Measurements from ENCODE around the gene RNF212.
"Not testable (repeated sequence)": the region's sequence is repeated elsewhere in the genome, so short reads cannot be mapped to it uniquely, and the experiment has no call there.

DNA sequence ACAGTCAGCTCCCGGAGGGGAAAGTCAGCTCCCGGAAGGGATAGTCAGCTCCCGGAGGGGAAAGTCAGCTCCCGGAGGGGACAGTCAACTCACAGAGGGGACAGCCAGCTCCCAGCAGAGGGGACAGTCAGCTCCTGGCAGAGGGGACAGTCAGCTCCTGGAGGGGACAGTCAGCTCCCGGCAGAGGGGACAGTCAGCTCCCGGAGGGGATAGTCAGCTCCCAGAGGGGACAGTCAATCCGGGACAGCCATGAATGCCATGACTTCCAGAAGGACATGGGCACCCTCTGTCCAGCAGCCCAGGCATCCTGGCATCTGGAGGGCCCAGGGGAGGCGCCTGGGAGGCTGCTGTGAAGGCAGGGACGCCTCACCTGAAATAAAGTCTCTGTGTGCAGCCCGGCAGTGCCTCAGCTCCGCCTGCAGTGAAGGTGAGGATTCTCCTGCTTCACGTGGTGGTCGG is 58.1 kb downstream of the RNF212 start:
- TF ChIP-seq EZH2phosphoT487 (IDR thresholded peaks at IDR 0.05; ENCODE audit: insufficient read depth, low read depth); EZH2 (IDR thresholded peaks at IDR 0.05; ENCODE audit: insufficient read depth, poor library complexity, severe bottlenecking): not testable (repeated sequence)

All from GM23248 (cell line).